GM12878 (cell line): ENCODE data around the gene IL16.

Experiments
- CBX3 ChIP-seq: fragments of 200-600 bp; sonication (generic); IDR thresholded peaks from 2 replicates; pipeline ENCODE4 v1.6.1; 2016; ENCODE audit warnings: low read depth, borderline replicate concordance
- CTCF ChIP-seq, 3 experiments: IDR thresholded peaks in 2 of 3; conservative IDR thresholded peaks in 1 of 3; 2 replicates each; pipeline ENCODE4 v1.5.1; 2011; ENCODE audit warnings: low read depth in 3 of 3, low read length in 3 of 3, mild to moderate bottlenecking in 3 of 3, control low read depth in 2 of 3, moderate library complexity in 2 of 3, inconsistent platforms in 1 of 3, mixed read lengths in 1 of 3; ENCODE audit not compliant: control insufficient read depth in 2 of 3, insufficient read depth in 1 of 3; ENCODE audit errors: extremely low read depth in 1 of 3
- EGR1 ChIP-seq, 2 experiments: IDR thresholded peaks; 1 replicate in 1 of 2; 2 replicates in 1 of 2; pipeline ENCODE4 v1.6.1; 2011 to 2012; ENCODE audit warnings: low read depth in 2 of 2, low read length in 2 of 2, borderline replicate concordance in 1 of 2, mild to moderate bottlenecking in 1 of 2, moderate library complexity in 1 of 2
- POLR2AphosphoS5 ChIP-seq: IDR thresholded peaks from 2 replicates; pipeline ENCODE4 v1.6.1; 2011; ENCODE audit warnings: mild to moderate bottlenecking, low read length, inconsistent platforms
- RAD21 ChIP-seq: IDR thresholded peaks from 2 replicates; pipeline ENCODE4 v1.6.1; 2011; ENCODE audit warnings: mild to moderate bottlenecking, low read depth, low read length, moderate library complexity; ENCODE audit not compliant: insufficient read depth
- SMC3 ChIP-seq: IDR thresholded peaks from 2 replicates; pipeline ENCODE4 v1.6.1; 2011; ENCODE audit warnings: low read length, improper control_type of control experiment, borderline replicate concordance
- SP1 ChIP-seq: IDR thresholded peaks from one replicate; pipeline ENCODE4 v1.6.1; 2011; ENCODE audit warnings: low read depth, low read length
- TF ChIP-seq, protein P1 (sequence below): fragments of 450-650 bp; formaldehyde crosslinking; IDR thresholded peaks from 2 replicates; pipeline ENCODE4 v1.4.0; 2020; ENCODE audit warnings: mild to moderate bottlenecking, moderate library complexity

- TF ChIP-seq POLR2AphosphoS5 (no peak), SMC3 (no peak), CTCF (IDR thresholded peaks at IDR 0.05 in 2 of 3, conservative IDR thresholded peaks at IDR 0.05 in 1 of 3; ENCODE audit: control insufficient read depth in 2 of 3, extremely low read depth in 1 of 3, insufficient read depth in 1 of 3, low read depth in 3 of 3, low read length in 3 of 3) (no peak), CBX3 (no peak), EGR1 (IDR thresholded peaks at IDR 0.05; ENCODE audit: borderline replicate concordance in 1 of 2, low read depth in 2 of 2, low read length in 2 of 2) (no peak), SP1 (no peak), RAD21 (no peak)
- TF ChIP-seq, protein P1, sequence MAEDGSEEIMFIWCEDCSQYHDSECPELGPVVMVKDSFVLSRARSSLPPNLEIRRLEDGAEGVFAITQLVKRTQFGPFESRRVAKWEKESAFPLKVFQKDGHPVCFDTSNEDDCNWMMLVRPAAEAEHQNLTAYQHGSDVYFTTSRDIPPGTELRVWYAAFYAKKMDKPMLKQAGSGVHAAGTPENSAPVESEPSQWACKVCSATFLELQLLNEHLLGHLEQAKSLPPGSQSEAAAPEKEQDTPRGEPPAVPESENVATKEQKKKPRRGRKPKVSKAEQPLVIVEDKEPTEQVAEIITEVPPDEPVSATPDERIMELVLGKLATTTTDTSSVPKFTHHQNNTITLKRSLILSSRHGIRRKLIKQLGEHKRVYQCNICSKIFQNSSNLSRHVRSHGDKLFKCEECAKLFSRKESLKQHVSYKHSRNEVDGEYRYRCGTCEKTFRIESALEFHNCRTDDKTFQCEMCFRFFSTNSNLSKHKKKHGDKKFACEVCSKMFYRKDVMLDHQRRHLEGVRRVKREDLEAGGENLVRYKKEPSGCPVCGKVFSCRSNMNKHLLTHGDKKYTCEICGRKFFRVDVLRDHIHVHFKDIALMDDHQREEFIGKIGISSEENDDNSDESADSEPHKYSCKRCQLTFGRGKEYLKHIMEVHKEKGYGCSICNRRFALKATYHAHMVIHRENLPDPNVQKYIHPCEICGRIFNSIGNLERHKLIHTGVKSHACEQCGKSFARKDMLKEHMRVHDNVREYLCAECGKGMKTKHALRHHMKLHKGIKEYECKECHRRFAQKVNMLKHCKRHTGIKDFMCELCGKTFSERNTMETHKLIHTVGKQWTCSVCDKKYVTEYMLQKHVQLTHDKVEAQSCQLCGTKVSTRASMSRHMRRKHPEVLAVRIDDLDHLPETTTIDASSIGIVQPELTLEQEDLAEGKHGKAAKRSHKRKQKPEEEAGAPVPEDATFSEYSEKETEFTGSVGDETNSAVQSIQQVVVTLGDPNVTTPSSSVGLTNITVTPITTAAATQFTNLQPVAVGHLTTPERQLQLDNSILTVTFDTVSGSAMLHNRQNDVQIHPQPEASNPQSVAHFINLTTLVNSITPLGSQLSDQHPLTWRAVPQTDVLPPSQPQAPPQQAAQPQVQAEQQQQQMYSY: no peak
Observed at GRCh38 chr15:81331600-81331999, 134.9 kb downstream of the IL16 start.
